ENCODE data around the gene LAMA5. TPM values are rescaled to one million over a fixed set of nuclear protein-coding genes. Genes with fewer than 3 reads are reported as not detected.

The LAMA5 gene
- total RNA-seq, 1 donor from 2014 or later, result 26.2 TPM

DNA sequence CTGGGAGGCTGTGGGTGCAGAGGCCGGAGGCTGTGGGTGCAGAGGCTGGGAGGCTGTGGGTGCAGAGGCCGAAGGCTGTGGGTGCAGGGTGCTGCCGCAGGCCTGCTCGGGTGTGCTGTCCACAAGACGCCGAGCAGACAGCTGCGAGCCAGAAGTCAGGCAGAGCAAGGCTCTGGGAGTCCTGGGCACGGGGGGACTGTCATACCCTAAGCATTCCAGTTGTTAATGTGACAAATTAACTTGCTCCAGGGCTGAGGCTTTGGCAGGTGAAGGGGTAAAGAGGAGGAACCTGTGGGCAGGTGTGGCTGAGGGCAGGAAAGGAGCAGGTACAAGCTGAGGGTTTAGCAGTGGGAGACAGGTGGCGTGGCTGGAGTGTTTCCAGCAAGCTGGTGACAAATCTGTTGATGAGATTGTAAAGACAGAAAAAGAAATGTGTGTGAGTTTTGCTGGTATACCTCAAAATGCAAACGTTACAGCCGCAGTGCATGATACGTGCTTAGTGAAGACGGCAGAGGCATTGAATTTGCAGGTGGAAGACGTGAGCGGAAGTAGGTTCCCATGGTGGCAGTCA lies 78.5 kb downstream of the LAMA5 start:
- DNase-seq (ENCODE audit: low spot score), result no peak

DNA sequence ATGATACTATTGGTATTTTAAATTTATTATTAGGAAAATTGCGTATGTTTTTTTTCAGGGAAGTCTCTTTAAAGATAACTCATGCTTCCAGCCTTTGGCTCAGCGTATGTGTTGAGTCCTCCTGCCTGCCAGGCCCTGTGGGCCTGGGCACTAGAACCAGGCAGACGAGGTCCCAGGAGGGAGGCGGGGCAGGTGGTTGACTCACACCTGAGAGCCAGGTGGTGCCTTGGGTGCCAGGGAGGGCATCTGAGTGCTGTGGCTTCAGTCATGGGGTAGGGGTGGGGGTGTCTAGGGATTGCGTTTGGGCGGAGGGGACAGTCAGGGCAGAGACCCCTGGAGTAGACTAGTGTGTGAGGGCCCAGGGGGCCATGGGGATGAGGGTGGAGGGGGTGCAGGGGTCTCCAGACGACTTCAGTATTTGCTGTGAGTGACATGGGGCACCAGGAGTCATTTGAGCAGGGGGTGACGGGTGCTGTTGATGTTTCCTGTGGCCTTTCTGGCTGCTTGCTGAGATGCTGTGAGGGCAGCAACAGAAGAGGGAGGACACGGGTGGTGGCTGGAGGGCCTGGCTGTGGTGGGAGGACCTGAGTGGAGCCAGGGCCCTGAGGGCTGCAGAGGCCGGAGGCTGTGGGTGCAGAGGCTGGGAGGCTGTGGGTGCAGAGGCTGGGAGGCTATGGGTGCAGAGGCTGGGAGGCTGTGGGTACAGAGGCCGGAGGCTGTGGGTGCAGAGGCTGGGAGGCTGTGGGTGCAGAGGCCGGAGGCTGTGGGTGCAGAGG lies 79.2 kb downstream of the LAMA5 start:
- no peak for DNase-seq (ENCODE audit: low spot score)

DNA sequence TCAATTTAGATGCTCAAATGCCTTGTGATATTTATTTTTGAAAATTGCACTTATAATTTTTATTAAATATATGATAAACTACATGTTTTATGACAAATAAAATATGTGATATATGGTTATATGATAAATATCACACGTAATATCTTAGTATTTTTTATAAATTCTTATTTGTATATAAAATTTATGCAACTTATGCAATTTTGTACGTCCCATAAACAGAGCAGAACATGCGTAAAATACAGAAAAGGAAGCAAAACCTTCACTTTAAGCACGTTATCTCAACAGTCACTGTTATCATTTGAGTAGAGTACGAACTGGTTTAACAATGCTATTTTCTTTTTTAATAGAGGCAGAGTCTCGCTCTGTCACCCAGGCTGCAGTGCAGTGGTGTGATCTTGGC lies 80.0 kb downstream of the LAMA5 start:
- DNase-seq (ENCODE audit: low spot score), result no peak

DNA sequence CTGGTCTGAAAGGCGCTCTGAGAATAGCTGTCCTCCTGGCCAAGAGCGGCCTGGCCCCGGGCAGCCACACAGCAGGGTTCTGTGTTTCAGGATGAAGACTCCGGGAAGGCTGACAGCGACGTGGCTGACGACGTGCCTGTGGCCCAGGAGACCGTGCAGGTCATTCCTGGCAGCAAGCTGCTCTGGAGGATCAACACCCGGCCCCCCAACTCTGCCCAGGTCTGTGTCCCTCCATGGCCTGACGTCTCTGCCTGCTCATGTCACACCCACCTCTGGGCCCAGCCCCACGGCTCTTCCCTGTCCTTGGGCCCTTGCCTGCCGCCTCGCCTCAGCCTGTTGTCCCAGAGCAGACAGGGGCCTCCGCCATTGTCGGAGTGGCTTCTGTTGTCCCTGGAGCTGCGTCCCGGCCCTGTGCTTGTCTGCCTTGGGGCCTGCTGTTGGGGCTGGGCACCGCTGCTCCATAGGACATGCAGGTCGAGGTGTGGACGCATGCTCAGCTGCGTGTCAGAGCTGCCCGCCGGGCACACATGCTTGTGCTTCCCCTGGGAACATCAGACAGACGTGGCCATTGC lies 80.5 kb downstream of the LAMA5 start:
- no peak for DNase-seq (ENCODE audit: low spot score)

DNA sequence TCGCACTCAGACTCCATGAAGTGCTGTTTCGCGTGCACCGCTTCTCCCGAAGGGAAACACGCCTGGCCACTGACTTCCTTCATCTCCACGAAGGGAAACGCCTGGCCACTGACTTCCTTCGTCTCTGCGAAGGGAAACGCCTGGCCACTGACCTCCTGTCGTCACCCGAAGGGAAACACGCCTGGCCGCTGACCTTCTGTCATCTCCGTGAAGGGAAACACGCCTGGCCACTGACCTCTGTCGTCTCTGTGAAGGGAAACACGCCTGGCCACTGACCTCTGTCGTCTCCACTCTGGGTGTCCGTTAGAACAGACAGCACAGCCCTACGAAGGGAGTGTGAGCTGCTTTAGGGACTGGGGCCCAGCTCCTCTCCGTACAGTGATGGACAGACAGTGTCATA lies 81.4 kb downstream of the LAMA5 start:
- no peak for DNase-seq (ENCODE audit: low spot score)

DNA sequence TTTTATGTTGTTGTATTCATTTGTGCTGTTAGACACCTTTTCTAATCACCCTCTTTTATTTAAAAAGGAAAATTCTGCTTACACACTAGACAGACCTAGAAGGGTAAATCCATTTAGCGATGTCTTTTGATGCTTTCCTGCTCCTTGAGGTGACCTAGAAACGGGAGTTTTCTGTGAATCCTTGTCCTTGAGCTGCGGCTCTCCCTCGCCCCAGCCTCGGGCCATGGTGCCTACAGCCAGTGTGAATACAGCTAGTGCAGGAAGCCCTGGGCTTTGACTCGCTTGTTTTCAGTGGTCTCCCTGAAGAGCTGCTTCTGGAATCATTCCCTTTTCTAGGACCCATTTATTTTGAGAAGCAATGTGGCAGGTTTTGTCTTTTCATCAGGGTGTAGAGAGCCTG lies 82.0 kb downstream of the LAMA5 start:
- DNase-seq (ENCODE audit: low spot score), result no peak

DNA sequence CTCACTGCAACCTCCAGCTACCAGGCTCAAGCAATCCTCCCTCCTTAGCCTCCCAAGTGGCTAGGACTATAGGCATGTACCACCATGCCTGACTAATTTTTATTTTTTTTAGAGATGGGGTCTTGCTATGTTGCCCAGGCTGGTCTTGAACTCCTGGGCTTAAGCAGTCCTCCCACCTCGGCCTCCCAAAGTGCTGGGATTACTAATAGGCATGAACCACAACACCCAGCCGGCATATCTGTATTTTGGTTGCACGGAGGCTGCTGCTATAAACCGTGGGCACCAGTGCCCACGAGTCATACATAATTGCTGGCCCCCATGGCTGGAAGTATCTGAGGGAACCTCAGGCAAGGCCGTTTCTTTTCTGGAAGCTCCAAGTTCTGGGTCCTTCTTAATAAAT lies 82.7 kb downstream of the LAMA5 start:
- DNase-seq (ENCODE audit: low spot score), result no peak

DNA sequence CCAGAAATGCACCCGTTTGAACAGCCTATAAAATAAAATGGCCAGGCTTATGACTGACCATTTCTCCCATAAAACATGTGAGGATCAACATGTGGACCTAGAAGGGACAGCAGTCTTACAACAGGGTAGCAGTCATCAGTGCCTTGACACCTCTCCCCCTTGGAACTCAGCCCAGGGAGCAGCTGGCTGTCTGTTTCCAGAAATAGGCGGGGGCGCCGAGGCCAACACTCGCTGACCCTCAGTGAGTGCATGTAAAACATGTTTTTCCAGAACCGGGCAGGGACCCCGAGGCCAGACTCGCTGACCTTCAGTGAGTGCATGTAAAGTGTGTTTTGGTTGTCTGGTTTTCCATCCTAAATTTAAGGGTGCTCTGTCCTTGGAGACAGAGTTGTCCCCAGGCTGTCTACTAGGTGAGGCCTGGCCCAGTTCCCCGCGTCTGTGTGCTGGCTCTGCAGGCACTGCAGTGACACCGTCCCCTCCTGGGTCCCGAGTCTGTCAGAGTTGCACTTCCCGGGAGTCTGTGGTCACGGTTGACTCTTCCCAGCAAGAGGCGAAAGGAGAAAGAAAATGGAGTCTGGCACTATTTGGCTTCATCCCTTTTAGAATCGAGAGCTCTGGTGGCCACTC lies 84.1 kb downstream of the LAMA5 start:
- no peak for DNase-seq (ENCODE audit: low spot score)

DNA sequence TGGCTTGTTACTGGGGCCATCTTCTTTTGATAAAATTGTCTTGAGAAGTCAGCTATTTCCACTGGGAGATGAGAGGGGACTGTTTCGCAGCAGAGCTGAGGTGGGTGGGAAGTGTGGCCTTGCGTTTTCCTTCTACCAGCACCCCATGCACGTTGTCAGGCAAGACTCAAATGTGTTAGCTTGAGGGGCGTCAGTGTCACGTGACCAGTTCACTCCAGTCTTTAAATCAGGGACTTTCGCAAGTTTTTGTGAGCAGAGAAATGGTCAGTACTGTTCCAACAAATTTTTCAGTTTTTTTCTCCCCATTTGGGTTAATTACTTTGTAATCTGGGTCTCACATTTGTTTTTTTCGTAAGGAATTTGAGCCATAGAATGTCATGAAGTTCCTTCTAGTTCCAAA lies 85.0 kb downstream of the LAMA5 start:
- DNase-seq (ENCODE audit: low spot score), result no peak

DNA sequence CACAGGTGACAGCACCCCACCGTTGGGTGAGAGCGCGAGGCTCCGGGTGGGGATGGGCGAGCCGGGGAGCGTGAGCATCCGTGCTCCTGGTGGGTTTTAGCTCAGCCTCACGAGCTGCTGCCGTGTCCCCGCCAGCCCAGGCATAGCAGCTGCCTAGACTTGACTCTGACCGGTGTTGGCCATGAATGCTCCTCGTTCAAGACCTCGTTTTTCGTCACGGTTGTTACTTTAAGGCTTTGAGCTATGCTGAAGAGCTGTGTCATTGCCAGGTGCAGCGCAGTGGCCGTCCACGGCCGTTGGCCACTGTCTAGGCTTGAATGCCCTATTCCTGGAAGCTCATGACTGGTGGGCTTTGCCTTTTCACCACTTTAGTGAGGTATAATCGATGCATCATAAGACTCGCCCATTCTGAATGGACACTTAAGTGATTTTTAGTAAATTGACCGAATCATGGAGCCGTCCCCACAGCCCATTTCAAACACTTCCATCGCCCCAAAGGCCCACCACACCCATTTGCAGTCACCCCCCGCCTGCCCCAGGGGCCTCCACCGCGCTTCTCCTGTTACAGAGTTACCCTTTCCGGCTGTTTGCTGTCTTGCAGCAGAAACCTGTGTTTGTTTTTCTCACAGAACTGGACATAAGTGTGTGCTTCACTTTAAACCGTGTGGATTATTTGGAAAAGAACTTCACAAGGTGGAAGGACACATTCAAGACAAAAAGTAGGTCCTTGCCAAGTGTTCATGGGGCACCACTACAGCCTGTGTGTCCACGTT lies 85.8 kb downstream of the LAMA5 start:
- DNase-seq (ENCODE audit: low spot score), result no peak

DNA sequence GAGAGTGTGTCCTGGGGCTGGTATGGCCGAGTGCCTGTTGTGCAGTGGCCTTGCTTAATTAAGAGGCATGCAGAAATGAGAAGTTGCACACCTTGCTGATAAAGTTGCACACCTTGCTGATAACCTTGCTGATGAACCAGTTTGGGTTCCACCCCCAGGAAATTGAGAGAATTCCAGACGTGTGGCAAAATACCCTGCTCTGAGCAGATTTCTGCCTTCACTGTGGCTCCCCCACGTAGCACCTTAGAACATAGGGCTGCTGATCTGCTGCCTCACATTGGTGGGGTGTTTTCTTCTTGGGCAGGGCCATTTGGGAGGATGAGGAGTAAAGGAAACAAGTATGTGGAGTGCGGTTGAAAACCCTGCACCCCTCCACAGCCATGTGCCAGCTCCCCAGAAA lies 86.8 kb downstream of the LAMA5 start:
- DNase-seq (ENCODE audit: low spot score), result no peak

DNA sequence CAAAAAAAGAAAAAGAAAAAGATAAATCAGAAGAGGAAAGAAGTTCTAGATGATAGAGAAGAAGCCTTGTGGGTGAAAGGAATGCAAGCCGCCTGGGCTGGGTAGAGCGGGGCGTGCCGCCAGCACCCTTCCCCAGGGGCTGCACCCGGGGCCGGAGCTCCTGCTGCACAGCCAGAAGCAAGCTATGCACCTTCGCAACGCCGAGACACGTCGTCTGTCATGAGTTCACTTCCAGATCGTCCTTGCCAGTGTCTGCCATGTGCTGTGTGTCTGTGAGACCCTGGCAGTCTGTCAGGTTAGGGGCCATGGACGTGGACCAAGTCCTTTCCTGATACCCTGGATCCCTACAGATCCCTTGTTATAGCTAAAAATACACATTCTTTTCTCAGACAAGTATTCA lies 89.9 kb downstream of the LAMA5 start:
- DNase-seq (ENCODE audit: low spot score), result no peak

DNA sequence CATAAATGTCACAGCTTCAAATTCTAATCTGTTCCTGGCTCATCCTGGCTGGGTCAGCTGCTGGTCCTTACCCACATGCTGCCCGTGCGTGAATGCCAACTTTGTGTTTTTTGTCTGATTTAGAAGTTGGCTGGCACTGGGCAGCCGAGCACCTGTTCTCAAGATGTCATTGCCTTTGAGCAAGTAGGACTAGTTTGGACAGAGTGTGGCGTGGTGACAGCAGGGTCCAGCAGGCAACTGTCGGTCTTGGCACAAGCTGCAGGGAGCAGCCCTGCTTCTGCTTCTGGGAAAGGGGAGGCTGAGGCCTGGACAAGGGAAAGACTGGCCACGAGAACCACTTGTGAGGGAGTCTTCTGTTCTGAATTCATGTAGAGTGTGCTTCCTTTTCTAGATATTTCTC lies 90.7 kb downstream of the LAMA5 start:
- no peak for DNase-seq (ENCODE audit: low spot score)

DNA sequence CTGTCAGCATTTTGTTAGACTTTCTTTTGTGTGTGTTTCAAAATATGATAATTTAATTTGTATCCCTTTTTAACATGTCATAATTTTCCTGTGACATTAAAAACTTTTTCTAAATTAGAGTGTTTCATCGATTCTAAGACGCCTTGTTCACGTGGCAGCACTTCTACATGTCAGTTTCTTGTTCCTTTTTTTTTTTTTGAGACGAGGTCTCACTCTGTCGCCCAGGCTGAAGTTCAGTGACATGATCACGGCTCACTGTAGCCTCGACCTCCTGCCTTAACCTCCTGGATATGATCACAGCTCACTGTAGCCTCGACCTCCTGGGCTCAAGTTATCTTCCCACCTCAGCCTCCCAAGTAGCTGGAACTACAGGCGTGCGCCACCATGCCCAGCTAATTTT lies 91.9 kb downstream of the LAMA5 start:
- no peak for DNase-seq (ENCODE audit: low spot score)

DNA sequence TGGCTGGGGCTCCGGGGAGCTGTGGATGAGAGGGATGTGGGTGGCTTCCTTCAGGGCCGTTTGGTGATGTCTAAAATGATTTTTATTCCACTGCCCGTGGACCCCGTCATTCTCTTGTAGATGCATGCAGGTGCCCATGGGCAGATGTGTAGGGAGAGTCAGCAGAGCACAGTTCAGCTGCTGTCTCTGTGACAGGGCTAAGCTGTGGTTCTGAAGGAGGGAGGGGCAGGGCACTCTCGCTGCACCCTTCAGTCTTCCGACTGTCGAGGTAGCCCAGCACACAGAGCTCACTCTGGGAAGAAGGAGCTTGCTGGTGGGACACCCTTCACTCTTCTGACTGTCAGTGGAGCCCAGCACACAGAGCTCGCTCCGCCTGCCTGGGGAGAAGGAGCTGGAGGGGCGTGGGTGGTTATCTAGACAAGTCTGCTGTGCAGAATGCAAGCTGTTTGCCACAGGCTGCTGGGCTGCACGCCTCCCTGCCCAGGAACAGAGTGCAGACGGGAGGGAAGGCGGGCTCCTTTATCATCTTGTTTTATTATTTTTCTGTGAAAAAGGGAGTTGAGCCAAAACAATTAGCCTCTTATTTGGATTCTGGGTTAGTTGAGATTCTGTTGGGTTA lies 92.7 kb downstream of the LAMA5 start:
- no peak for DNase-seq (ENCODE audit: low spot score)

DNA sequence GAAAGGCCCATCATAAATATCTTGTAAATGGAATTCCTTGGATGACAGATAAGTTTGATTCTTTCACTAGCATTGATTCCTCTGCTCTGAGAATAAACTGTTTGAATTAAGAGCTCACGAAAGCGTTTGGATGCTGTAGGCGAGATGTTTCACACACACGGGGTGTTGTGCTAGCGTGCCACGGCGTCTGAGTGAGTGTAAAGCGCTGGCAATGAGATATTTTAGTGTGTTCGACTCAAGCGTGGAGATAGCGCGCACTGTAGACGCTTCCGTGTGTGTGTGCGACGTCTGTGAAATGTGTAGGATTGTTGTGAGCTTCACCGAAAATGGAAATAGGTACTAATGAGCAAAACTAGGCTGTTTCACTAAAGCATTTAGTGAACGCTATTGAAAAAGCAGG lies 93.7 kb downstream of the LAMA5 start:
- DNase-seq (ENCODE audit: low spot score), result no peak

DNA sequence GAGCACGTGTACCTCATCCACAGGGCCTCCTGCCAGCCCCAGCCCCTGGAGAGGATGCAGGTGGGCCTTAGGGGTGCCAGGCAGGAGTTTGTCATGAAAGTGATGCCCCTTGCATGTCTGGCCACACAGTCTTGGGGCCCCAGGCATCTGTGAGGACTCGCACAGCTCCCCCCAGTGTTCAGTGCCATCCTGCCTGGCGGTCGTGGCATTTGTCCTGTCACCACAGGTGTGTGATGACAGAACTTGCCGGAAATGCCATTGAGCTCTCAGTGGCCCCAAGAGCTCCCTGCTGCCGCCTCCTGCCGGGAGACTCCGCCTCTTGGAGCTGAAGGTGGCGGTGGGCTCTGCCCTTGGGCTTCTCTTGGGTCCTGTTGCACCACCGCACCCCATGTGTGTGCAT lies 94.9 kb downstream of the LAMA5 start:
- no peak for DNase-seq (ENCODE audit: low spot score)

DNA sequence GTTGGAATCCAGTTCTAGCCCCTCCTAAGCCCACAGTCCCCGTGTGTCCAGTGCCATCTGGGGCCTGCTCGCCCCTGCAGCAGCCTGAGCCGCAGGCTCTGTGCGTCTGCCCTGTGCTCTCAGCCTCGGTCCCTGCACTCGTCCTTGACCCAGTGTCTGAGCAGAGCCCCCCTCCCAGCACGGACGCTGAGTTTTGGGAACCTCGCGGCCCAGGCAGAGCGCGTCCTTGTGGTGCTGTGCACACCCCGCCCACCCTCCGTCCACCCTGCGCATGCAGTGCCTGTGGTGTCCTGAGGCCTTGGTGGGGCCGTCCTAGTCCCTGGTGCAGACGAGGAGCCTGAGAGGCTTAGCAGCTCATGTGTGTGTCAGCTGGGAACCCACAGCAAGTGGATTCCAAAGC lies 97.2 kb downstream of the LAMA5 start:
- no peak for DNase-seq (ENCODE audit: low spot score)

DNA sequence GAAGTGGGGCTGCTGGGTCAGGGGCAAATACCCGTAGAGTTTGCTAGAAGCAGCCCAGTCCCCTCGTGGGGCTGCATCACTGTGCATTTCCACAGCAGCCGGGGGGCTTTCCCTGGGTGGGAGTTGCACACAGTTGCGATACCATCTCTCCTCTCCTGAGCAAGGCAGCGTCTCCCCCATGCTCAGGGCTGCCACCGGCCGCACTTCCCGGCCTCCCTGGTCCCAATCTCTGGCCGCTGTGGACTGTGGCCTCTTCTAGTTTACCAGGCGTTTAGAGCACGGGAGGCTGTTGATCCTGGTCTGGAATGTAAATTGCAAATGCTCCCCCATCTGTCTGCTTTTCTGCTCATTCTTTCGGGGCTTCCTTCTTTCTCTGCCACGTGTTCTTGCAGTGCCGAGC lies 97.7 kb downstream of the LAMA5 start:
- DNase-seq (ENCODE audit: low spot score), result no peak

DNA sequence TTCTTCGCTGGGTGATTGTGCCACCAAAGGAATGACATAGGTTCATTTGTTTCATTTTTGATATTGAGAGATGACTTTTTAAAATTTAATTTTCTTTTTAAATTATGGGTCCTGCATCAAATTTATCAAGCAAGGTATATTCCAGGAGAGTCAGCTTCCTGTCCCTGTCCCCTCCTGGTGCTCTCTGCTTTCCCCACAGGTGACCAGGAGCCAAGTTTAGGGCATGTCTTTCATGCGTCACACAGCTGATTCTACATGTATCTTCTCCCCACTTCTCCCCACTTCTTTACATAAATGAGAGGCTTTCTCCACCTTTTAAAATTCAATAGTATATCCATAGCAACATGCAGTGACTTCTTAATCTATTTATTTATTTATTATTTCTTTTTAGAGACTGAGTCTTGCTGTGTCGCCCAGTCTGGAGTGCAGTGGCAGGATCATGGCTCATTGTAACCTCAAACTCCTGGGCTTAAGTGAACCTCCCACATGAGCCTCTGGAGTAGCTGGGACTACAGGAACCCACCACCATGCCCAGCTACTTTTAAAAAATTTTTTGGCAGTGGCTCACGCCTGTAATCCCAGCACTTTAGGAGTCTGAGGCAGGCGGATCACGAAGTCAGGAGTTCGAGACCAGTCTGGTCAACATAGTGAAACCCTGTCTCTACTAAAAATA lies 98.7 kb downstream of the LAMA5 start:
- no peak for DNase-seq (ENCODE audit: low spot score)

DNA sequence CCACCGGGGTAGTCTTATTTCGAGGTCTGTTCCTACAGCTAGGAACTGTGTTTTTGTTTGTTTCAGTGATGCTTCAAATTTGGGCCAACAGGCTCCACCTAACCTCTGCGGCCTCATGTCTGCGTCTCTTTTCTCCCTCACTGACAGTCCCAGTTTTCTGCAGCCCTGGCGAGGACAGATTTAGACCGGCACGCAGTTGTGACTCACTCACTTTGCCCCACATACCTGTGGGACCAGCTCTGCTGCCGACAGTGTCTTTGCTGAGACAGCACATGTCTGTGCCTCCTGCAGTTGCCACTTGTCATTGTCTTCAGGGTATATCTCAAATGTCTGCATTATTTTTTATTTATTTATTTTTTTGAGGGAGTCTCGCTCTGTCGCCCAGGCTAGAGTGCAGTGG lies 99.6 kb downstream of the LAMA5 start:
- peak; percentile 13 for DNase-seq (ENCODE audit: low spot score)
